Left forelimb (tissue), 1 donor: ENCODE data around the gene TTF2.
A peak's percentile ranks its signal among the peaks of the same experiment; 100 is the strongest.

Experiments
- DNase-seq: peaks from one replicate; pipeline ENCODE4 v3.0.0-alpha.2; 2018; ENCODE audit warnings: low spot score

Gene TTF2

DNA sequence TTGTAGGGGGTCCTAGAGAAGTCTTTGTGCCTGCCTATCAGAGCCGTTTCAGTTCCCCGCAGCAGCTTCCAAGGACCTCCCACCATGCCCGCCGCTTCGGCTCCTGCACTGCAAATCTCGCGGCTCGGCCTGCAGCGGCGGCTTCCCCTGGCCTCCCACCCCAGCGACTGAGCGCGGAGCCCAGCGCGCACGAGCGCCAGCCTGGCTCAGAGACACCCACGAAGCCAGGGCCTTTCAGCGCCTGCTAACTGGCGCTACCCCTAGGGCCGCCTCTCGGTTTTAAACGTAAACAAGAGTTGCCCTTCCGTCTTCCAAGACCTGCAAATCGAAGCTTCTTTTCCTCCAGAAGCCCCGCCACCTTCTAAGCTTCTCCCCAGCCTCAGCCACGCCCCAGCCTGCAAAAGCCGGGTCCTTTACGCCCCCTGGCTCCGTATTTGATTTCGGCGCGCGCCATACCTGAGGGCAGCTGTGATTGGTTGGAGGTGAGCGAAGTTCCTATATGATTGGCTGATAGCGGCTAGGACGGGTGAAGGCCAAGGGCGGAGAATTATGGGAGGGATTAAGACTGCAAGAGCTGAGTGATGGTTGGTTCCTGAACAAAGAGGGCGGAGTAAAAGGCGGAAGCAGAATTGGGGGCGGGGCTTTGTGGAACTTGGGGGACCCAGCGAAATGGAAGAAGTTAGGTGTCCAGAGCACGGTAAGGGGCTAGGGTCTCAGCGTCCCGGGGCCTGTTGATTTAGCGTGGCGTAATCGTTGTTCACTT, at the start of gene TTF2:
Gene TTF2 (plus strand): TSS at position 649 of the 763 bp plus-strand sequence. CDS start 21 bp downstream, at position 670.
- DNase-seq: peak; percentile 93

DNA sequence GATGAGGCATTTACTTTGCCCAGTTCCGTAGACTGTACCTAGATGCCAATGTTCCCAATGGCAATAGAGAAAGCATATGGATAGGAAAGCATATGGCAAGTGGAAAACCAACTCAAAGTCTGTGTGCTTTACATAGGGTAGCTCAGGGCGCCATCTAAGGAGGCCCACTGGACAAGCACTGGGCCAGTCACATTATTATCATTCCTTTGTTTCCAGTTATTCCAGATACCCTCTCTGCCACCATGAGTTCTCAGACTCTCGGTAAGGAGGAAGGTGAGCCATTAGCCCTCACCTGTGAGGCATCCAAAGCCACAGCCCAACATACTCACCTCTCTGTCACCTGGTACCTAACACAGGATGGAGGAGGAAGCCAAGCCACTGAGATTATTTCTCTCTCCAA, 48.8 kb upstream of the TTF2 start:
- no peak for DNase-seq

DNA sequence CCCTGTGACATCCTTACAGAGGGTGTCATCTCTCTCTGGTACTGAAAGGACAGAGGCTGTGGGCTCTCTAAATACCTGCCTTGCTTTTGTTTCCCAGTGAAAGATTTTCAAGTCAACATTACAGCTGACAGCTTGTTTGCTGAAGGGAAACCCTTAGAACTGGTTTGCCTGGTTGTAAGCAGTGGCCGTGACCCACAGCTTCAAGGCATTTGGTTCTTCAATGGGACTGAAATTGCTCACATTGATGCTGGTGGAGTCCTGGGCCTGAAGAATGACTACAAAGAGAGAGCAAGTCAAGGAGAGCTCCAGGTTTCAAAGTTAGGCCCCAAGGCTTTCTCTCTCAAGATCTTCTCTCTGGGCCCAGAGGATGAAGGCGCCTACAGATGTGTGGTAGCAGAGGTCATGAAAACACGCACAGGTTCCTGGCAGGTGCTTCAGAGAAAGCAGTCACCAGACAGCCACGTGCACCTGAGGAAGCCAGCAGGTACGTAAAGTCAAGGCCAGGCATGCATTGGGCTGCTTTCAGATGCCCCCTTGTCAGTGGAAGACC, 46.7 kb upstream of the TTF2 start:
- no peak for DNase-seq

DNA sequence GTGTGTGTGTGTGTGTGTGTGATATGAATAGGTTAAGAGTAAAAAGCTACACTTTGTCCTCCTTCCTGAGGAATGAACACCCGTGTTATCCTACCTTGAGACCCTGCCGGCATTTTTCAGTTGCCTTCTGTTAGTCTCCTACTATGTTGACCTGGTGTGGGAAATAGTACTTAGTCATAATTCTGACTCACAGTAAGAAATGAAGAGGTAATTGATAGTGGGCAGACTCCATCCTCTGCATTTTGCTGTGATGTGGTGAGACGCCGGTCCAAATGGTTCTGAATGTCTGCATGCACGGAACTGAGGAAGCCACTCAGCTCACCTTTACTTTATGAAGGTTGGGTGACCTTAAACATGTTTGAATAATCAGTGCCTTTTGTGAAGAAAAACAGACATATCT, 45.9 kb upstream of the TTF2 start:
- no peak for DNase-seq

DNA sequence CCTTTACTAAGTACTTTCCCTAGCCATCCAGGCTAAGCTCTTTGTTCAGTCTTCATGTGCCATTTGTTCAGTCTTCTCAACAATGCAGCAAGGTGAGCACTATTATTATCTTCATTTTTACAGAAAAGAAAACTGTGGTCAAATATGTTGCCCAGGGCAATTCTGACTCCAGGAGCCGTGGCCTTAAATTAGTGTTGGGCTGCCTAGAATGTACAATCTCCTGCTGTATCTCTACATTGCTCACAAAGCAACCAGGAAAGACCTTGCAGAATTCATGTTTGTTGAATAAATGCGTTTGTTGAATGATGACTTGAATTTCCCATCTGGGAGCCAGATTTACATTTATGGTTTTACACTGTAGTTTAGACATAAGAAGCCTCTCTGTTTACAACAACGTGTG, 44.4 kb upstream of the TTF2 start:
- DNase-seq: no peak

DNA sequence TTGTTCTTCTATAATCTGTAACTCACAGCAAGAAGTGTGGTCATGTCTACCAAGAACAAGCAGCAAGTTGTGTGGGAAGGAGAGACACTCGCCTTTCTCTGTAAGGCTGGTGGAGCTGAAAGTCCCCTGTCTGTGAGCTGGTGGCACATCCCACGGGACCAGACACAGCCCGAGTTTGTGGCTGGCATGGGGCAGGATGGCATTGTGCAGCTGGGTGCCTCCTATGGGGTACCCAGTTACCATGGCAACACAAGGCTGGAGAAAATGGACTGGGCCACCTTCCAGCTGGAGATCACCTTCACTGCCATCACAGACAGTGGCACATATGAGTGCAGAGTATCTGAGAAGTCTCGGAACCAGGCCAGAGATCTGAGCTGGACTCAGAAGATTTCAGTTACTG, 43.1 kb upstream of the TTF2 start:
- DNase-seq: no peak

DNA sequence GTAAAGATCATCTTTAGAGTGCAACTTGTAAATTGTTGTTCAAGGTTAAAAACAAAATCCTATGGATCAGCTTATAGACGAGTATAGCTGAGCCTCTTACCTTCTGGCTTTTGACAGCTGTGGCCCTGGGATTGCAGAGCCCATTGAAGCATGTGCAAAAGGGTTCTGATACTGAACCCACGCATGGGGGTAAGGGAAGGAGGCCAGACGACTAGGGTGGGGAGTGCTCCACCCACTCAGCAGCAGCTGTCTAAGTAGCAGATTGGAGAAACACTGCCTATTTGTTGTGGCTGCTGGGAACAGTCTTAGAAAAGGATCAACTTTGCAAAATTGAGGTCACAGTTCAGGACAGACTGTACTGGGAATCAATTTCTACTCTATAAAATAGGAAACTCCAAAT, 42.5 kb upstream of the TTF2 start:
- DNase-seq: no peak

DNA sequence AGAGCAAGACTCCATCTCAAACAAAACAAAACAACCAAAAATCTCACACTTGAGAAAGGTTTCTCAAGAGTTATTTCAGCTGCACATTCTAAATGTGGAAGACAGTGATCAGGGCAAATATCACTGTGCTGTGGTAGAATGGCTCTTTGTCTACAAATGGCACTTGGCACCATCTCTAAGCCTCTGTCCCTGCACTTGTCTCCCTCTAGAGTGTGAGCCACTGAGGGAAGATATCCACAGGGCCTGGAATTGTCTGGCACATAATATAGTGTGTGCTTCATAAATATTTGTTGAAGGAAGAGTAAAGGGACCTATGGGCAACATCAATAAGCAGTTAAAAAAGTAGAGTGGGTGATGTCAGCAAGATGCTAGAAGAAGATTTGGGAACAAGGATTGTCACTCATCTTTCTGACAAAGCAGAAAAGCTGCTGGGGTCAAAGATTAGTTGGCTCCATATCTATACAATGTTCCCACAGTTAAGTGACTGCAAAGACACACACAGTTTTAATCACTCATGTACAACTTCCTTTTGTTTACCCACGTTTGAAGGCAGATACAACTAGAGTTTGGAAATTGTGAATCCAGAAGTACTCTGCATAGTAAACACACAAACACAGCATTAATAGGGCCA, 39.5 kb upstream of the TTF2 start:
- no peak for DNase-seq

DNA sequence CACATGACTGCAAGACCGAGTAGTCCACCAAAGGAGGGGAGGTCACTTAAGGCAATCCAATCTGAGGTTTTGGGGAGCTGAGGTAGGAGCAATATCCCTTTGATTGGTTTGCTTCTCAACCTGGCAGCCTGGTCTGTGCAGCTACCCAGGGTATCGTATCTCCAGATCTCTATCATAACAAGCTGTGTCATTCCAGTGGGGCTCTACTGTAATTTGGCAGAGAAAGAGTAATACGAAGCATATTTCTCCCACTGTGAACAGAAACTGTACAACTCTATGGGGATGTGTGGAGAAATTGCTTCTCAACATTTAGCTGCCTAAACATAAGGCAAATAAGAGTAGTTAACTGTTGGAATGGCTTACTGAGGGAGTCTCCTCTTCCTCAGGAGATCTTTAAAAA, 38.0 kb upstream of the TTF2 start:
- DNase-seq: no peak

DNA sequence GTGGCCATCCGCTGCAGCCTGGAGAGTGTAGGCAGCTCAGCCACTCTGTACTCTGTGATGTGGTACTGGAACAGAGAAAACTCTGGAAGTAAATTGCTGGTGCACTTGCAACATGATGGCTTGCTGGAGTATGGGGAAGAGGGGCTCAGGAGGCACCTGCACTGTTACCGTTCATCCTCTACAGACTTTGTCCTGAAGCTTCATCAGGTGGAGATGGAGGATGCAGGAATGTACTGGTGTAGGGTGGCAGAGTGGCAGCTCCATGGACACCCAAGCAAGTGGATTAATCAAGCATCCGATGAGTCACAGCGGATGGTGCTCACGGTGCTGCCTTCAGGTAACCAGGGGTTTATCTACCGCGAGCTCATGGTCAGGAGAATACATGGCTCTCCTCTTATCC, 34.6 kb upstream of the TTF2 start:
- DNase-seq: no peak

DNA sequence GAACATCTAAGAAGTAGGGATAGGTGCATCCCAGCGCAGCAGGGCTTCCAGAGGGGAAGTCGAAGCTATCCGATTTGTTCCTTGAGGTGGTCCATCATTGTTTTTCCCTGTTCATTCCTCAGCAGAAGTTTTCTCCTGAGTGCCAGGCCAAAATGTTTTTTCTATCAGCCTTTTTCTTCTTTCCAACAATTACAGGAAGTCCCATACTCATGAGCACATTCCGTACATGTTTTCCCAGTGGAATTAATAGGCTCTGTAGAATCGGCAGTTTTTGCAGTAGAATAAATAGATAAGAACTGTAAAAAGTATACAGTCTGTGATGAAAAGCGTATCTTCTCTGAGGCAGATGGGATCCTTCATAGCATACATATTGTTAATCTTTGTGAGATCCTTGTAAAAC, 33.8 kb upstream of the TTF2 start:
- no peak for DNase-seq

DNA sequence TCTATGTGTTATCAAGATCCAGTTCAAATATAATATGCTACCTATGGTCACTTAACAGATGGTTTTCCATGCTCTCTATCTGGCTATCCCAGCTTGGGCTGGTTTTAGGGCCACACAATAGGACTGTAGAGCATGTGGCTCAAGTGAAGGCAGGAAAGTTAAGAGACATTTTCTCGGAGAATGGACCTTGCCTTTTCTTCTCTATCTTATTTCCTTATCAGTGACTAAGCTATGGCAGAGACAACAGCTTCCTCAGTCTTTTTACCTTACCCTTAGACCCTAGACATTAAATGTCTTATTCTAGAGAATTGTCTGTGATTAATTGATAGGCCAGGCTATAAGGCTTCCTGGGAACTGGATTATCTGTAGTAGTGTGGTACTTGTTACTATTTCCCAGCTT, 30.4 kb upstream of the TTF2 start:
- DNase-seq: no peak

DNA sequence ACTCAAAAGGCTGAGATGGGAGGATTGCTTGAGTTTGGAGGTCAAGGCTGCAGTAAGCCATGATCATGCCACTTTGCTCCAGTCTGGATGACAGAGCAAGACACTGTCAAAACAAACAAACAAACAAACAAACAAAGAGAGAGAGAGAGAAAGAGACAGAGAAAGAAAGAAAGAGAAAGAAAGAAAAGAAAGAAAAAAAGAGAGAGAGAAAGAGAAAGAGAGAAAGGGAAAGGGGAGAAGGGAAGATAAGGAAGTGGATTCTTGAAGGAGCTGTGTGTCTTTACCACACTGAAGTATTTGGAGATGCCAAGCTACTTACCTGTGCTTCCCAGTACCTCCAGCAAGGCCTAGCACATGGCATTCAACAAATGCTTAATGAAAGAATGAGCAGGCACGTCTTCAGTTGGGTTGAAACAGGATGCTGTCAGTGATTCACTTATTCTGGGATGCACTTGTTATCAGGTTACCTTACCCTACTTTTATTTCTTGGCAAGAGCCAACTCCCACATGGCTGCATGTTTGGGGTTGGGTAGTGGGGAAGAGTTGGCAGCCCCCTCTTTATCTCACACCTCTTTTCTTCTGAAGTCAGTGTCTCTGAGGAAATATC, 29.8 kb upstream of the TTF2 start:
- no peak for DNase-seq

DNA sequence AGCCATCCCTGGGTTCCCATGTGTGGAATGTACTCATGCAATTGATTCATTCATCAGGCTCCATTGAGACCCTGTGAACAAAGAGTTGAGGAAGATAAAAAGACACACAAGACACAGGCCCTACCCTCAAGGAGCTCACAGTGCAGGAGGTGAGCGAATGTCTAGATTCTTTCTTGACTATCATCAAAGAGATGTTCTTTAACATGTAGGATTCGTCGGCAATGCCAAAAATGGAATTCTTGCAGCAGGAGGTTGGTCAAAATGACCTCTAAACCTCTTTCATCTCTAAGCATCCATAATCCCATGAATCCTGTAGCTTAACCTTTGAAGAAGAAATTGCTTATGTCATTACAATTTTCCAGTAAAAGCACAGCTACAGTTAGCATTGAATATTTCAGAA, 27.9 kb upstream of the TTF2 start:
- DNase-seq: no peak

DNA sequence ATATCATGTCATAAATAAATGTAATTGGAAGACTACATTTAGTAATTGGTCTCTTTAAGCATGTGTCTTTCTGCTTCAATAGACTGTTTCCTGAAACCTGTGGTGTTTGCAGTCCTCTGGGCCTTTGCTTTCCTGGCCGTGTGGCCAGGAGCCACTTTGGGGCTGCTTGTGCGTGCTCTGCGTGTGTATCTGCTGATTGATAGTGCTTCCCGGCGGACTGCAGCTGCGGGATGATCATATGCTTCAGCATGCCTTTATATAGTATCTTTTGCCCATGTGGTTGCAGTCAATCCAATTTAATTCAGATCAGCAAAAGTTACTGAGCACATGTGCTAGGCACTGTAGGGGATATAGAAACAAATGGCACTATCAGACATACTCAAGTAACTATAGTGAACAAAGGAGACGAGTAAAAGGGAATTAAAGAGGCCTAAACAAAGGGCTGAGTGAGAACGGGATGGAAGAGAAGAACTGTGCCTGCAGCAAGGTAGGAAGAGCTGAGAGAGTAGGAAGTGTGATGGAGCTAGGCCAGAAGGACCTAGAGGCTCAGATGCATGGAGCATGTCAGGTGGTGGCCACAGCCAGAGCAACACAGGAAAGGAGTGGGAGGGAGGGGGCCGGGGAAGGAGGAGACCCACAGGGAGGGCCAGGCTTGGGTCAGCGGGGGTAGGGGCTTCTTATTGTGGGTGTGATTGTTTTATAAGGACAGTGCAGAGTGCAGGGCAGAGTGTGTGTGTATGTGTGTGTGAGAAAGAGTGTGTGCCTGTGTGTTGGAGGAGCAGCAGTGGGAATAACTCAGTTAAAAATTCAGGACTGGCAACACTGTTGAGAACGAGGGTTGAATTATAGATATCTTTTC, 27.2 kb upstream of the TTF2 start:
- DNase-seq: no peak

DNA sequence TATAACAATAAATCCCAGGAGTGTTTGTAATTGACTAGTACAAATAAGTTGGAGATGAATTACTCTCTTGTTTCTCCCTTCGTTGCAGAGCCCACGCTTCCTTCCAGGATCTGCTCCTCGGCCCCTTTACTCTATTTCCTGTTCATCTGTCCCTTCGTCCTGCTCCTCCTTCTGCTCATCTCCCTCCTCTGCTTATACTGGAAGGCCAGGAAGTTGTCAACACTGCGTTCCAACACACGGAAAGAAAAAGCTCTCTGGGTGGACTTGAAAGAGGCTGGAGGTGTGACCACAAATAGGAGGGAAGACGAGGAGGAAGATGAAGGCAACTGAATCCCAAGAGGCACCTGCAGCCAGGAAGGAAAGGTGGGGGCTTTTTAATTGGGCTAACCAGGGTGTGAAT, 26.4 kb upstream of the TTF2 start:
- DNase-seq: no peak

DNA sequence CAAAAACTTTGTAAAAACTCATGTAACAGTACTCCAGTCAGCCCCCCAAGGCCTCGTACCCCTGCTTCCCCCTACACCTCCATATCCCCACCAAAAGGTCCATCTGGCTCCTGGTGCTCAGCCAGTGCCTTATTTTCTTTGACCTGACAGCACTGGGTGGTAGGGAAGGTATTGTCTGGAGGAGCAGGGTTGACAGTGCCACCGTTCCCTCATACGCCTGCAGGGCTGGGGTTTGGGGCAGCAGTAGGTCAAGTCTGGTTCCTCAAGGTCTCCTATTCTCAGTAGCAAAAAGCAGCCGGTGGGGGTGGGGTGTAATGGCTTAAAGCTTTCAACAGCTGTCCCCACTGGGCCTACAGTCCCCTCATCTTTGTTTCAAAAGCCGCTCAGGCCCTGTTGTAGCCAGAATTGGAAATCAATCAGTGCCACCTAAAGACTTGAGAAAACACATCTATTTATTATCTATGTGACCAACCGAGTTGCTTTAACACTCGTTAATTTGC, 25.3 kb upstream of the TTF2 start:
- no peak for DNase-seq

DNA sequence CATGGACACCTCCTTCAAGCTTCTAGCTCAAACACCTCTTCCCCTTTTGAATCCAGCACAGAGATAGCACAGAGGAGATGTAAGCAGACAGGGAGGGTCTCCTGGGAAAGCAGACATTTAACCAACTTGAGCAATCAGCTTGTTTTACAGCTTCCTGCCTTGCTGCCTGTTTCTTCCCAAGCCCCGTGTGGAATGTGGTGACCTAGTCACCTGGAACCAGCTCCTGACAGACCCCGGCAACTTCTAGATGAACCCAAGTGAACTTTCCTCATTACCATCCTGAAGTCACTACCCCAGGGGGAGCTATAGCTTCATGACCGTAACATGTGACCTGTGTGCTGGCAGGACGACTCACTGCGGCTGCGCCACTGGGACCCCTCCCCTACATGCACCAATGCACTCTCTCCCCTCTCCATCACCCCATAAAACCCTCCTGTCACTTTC, 24.1 kb upstream of the TTF2 start:
- no peak for DNase-seq

DNA sequence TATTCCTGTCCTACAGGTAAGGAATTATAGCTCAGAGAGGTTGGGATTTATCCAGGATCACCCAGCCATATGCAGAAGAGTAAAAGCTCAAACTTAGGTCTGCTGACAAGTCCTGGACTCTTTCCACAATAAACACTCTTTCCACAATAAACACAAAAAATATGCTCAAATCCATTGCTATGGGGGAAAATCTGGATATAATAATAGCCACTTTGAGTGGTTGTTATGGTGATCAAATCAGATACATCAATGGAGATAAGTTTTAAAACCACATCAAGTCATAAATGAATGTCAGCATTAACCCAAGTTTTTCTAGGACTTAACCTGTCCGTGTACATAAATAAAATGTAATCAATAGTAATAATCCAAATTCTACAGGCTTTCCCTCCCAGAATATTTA, 22.3 kb upstream of the TTF2 start:
- DNase-seq: no peak

DNA sequence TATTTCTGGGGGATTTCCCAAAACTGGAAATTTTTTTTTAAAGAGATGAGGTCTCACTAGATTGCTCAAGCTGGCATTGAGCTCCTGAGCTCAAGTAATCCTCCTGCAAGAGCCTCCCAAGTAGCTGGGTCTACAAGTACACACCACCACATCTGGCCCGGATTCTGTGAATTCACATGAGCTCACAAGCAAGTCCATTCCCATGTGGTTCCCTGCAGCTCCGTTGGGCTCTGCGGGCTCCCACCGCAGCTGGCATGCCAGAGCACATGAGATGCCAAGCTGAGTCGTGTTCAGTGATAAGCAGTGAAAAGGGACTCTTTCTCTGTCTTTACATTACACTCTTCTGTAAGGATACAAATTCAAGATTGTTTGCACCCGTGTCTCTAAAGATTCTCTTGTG, 21.9 kb upstream of the TTF2 start:
- no peak for DNase-seq

DNA sequence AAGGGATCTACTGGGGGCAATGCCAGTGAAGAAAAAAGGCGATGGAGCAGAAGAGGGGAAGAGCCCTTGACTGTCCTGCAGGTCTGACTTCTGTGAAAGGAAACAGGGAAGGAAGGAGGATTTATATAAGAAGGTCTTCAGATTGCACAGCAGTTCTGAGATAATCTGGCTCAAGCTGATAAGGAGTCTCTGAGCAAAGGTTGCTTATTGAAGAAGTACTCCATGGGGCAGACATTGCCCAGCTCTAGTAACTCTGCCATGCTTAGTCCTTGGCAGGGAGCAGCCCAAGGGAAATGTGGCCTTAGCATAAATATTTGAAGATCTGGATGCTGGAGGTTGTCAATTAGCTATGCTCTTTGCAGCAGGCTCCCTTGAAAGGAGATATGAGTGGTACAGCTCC, 15.9 kb upstream of the TTF2 start:
- no peak for DNase-seq

DNA sequence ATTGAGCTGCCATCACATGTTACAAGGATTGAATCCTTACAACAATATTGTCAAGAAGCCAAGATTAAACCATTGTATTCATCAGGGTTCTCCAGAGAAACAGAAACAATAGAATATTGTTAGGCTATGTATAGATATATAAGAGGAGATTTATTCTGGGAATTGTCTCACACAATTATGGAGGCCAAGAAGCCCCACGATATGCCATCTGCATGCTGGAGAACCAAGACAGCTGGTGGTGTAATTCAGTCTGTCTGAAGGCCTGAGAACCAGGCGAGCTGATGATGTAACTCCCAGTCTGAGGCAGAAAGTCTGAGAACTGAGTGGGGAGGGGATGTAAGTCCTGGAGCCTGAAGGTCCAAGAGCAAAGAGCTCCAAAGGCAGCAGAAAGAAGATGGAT, 14.5 kb upstream of the TTF2 start:
- no peak for DNase-seq
